ENCODE measurements around the gene MIA3. TPM values are rescaled to one million over a fixed set of nuclear protein-coding genes. Genes with fewer than 3 reads are reported as not detected.
A peak's percentile ranks its signal among the peaks of the same experiment; 100 is the strongest.

The MIA3 gene
- total RNA-seq, 1 donor from 2014 or later, result 66.0 TPM

- no peak for TF ChIP-seq CTCF (IDR thresholded peaks at IDR 0.05)
- Histone ChIP-seq H3K27me3 (ENCODE audit: low read depth) (no peaks in the 10 kb centered on the region), H3K4me1 (peaks cover 38% of the 10 kb centered on the region), H3K36me3 (peaks cover under 1% of the 10 kb centered on the region), H3K4me3 (peak overlapping the region; percentile 96), H3K9me3 (no peaks in the 10 kb centered on the region), H3K27ac (peak overlapping the region; percentile 99)
- ATAC-seq (no peak), DNase-seq (no peak)
- intact Hi-C loops (cut with DNase I), result no loop called here
Observed at GRCh38 chr1:222709700-222710153, 91.8 kb downstream of the MIA3 start.

GRCh38 chr1:222711319-222712252, 93.7 kb downstream of the MIA3 start:
- Histone ChIP-seq H3K27me3 (ENCODE audit: low read depth) (no peaks in the 10 kb centered on the region), H3K9me3 (no peaks in the 10 kb centered on the region), H3K4me3 (peak overlapping the region; percentile 96), H3K27ac (peak overlapping the region; percentile 99), H3K36me3 (peaks cover 19% of the 10 kb centered on the region), H3K4me1 (peaks cover 41% of the 10 kb centered on the region)
- TF ChIP-seq CTCF (IDR thresholded peaks at IDR 0.05), result no peak
- intact Hi-C loops (cut with DNase I), result no loop called here
- ATAC-seq (peak; percentile 48 to 60), DNase-seq (peak; percentile 66)

DNA sequence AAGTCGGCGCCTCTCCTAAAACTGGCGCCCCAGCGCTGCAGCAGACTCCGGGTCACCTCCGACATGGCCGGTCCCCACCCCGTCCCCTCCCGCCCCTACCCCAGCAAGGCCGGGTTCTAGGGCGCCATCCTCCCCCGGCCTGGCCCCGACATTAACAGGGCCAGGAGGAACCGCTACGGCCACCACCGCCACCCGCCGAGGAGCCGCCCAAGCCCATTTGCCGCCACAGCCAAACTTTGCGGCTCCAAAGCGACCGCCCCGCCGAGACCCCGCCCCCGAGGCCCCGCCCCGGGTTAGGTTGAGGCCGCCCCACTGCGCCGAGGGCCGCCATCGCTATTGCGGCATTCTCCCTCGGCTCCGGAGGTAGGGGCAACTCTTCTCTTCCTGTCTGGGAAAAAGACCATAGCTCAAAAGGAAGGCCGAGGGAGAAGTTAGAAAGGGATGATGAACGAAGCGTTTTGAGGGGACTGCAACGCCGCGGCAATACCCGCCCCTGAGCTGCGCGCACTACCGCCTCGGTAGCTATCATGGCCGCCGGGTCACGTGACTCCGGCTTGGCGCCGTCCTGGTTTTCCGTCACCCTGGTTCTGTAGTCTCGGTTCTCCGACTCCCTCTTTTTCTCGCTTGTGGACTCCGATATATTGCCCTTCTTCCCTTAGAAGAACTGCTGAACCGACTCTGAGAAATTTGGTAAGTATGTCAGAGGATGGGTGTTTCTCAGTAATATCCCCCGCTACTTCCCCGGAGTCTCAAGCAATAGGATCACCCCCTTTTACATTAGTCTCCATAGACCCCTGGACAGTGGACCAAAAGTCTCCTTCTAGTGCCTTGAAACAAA, 94.6 kb downstream of the MIA3 start, which contains the start of the genes AIDA and BROX:
AIDA (minus strand) TSS at position 239 of the 838 bp plus-strand sequence; CDS start at position 65, 174 bp downstream.
BROX (plus strand) TSS at position 312 of the 838 bp plus-strand sequence. CDS start 3,136 bp downstream, outside the sequence.
- Histone ChIP-seq H3K4me1 (peaks cover 41% of the 10 kb centered on the region), H3K4me3 (peak within 1 kb of the TSS; percentile 96)
- TF ChIP-seq CTCF (IDR thresholded peaks at IDR 0.05), result no peak

GRCh38 chr1:222713091-222713961, 95.4 kb downstream of the MIA3 start:
- Histone ChIP-seq H3K4me1 (peaks cover 41% of the 10 kb centered on the region), H3K4me3 (peak overlapping the region; percentile 96), H3K27me3 (ENCODE audit: low read depth) (no peaks in the 10 kb centered on the region), H3K27ac (peak overlapping the region; percentile 99), H3K9me3 (no peaks in the 10 kb centered on the region), H3K36me3 (peaks cover 36% of the 10 kb centered on the region)
- DNase-seq (peak; percentile 96), ATAC-seq (peak; percentile 90 to 93)
- TF ChIP-seq CTCF (IDR thresholded peaks at IDR 0.05), result no peak
- intact Hi-C loops (cut with DNase I), result no loop called here

More for the DNA sequence above, 94.6 kb downstream of the MIA3 start, which contains the start of the genes AIDA and BROX:
- Histone ChIP-seq H3K9me3 (no peaks in the 10 kb centered on the region), H3K36me3 (peaks cover 28% of the 10 kb centered on the region), H3K27ac (peak within 1 kb of the TSS; percentile 99), H3K27me3 (ENCODE audit: low read depth) (no peaks in the 10 kb centered on the region)
- DNase-seq (peak; percentile 96), ATAC-seq (peak; percentile 96 to 97)
- intact Hi-C loops (cut with DNase I), result no loop called here
